Measurements from ENCODE around the gene SLC13A3.
A peak's percentile ranks its signal among the peaks of the same experiment; 100 is the strongest.

The SLC13A3 gene

GRCh38 chr20:46572790-46573189, 78.5 kb downstream of the SLC13A3 start:
- ChIA-PET CTCF (interaction anchor here (0.9 to 2.1 kb wide), 4 partner anchors 8 to 115 kb away, joined by 3 to 9 read pairs (median 3); no protein-coding TSS in a partner anchor), POLR2A (interaction anchor here (0.6 kb wide), 1 partner anchor 628 kb away, joined by 4 read pairs; no protein-coding TSS in a partner anchor)
- Histone ChIP-seq H3K4me3 (ENCODE audit: control insufficient read depth in 1 of 7, extremely low read depth in 1 of 7, insufficient read depth in 4 of 7, low read depth in 2 of 7, low read length in 6 of 7) (no peak overlapping the region), H3K9me3 (ENCODE audit: control extremely low read depth in 1 of 5, control insufficient read depth in 4 of 5, insufficient read depth in 2 of 5, low read depth in 1 of 5, low read length in 4 of 5) (no peaks in the 10 kb centered on the region), H3K4me1 (ENCODE audit: control extremely low read depth in 1 of 4, control insufficient read depth in 4 of 4, insufficient read depth in 4 of 4, low read length in 3 of 4) (peaks cover 0 to 24% (median 19%) of the 10 kb centered on the region in 4 experiments), H3K27me3 (replicated peaks in 2 of 5; ENCODE audit: control insufficient read depth in 4 of 5, insufficient read depth in 5 of 5, low read length in 4 of 5) (peaks cover 0 to 2% (median 0%) of the 10 kb centered on the region in 5 experiments), H3K36me3 (ENCODE audit: control insufficient read depth in 4 of 4, insufficient read depth in 4 of 4, low read length in 3 of 4) (no peaks in the 10 kb centered on the region), H3K27ac (ENCODE audit: insufficient read depth in 1 of 2, low read depth in 1 of 2, low read length in 2 of 2, poor library complexity in 1 of 2, severe bottlenecking in 2 of 2) (no peak overlapping the region)
- 100% methylated on average over 1 of the region's 3 CpGs for WGBS (ENCODE audit: insufficient coverage)
- DNase-seq, result no peak

DNA sequence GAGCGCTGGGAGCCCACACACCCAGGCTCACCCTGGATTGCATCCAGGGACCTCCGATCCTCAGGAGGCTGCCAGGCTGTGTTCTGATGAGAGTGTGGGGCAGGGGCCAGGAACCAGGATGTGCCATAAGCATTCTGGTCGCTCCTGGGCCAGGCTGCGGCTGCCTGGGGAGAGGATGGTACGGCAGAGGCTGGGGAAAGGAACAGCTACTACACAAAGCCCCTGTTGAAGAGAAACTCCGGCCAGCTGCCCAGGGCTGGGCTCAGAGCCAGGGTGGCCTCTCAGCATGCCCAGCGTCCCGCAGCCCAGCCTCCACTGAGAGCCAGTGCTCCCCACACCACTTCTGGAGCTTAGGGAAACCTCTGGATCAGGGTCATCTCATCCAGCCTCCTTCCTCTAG, 79.1 kb downstream of the SLC13A3 start:
- Histone ChIP-seq H3K4me1 (ENCODE audit: control extremely low read depth in 1 of 4, control insufficient read depth in 4 of 4, insufficient read depth in 4 of 4, low read length in 3 of 4) (peaks cover 0 to 25% (median 19%) of the 10 kb centered on the region in 4 experiments), H3K27ac (ENCODE audit: insufficient read depth in 1 of 2, low read depth in 1 of 2, low read length in 2 of 2, poor library complexity in 1 of 2, severe bottlenecking in 2 of 2) (no peak overlapping the region), H3K36me3 (ENCODE audit: control insufficient read depth in 4 of 4, insufficient read depth in 4 of 4, low read length in 3 of 4) (no peaks in the 10 kb centered on the region), H3K27me3 (replicated peaks in 2 of 5; ENCODE audit: control insufficient read depth in 4 of 5, insufficient read depth in 5 of 5, low read length in 4 of 5) (peaks cover 0 to 2% (median 0%) of the 10 kb centered on the region in 5 experiments), H3K4me3 (ENCODE audit: control insufficient read depth in 1 of 7, extremely low read depth in 1 of 7, insufficient read depth in 4 of 7, low read depth in 2 of 7, low read length in 6 of 7) (no peak overlapping the region), H3K9me3 (ENCODE audit: control extremely low read depth in 1 of 5, control insufficient read depth in 4 of 5, insufficient read depth in 2 of 5, low read depth in 1 of 5, low read length in 4 of 5) (no peaks in the 10 kb centered on the region)
- DNase-seq, result no peak
- WGBS (ENCODE audit: insufficient coverage), result 88% methylated on average over 8 of the region's 8 CpGs
- ChIA-PET CTCF (interaction anchor here (0.9 to 2.1 kb wide), 4 partner anchors 7 to 91 kb away, joined by 3 to 9 read pairs (median 4); no protein-coding TSS in a partner anchor), POLR2A (no interaction called here)

DNA sequence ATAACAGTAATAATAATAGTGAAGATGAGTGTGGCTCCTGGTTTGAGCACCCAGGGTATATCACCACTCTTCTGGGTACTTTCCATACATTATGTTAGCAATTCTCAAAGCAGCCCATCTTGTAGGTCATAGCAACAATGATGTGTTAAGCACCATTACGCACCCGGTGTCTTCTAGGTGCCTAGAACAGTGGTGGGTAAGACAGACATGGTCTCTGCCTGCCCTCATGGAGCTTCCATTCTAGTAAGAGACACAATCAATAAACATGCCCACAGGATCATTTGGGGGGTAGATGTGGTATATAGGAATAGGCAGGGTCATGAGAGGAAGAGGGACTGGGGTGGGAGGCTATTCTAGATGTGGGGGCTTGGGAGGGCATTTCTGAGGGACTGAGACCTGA, 79.8 kb downstream of the SLC13A3 start:
- no CpG with 5 or more reads among the region's 2 CpGs for WGBS (ENCODE audit: insufficient coverage)
- no peaks in the 10 kb centered on the region for H3K36me3 ChIP-seq (ENCODE audit: control insufficient read depth in 4 of 4, insufficient read depth in 4 of 4, low read length in 3 of 4)
- ChIA-PET POLR2A (interaction anchor here (0.6 kb wide), 1 partner anchor 61 kb away, joined by 4 read pairs; no protein-coding TSS in a partner anchor), CTCF (interaction anchor here (0.5 to 1.2 kb wide), 3 partner anchors 9 to 92 kb away, joined by 3 to 5 read pairs (median 3); no protein-coding TSS in a partner anchor)
- H3K4me1 ChIP-seq (ENCODE audit: control extremely low read depth in 1 of 4, control insufficient read depth in 4 of 4, insufficient read depth in 4 of 4, low read length in 3 of 4), result peaks cover 0 to 23% (median 18%) of the 10 kb centered on the region in 4 experiments
- H3K4me3 ChIP-seq (ENCODE audit: control insufficient read depth in 1 of 7, extremely low read depth in 1 of 7, insufficient read depth in 4 of 7, low read depth in 2 of 7, low read length in 6 of 7), result no peak overlapping the region
- H3K27ac ChIP-seq (ENCODE audit: insufficient read depth in 1 of 2, low read depth in 1 of 2, low read length in 2 of 2, poor library complexity in 1 of 2, severe bottlenecking in 2 of 2), result no peak overlapping the region
- no peaks in the 10 kb centered on the region for H3K9me3 ChIP-seq (ENCODE audit: control extremely low read depth in 1 of 5, control insufficient read depth in 4 of 5, insufficient read depth in 2 of 5, low read depth in 1 of 5, low read length in 4 of 5)
- DNase-seq, result no peak
- H3K27me3 ChIP-seq (replicated peaks in 2 of 5; ENCODE audit: control insufficient read depth in 4 of 5, insufficient read depth in 5 of 5, low read length in 4 of 5), result peaks cover 0 to 2% (median 0%) of the 10 kb centered on the region in 5 experiments

DNA sequence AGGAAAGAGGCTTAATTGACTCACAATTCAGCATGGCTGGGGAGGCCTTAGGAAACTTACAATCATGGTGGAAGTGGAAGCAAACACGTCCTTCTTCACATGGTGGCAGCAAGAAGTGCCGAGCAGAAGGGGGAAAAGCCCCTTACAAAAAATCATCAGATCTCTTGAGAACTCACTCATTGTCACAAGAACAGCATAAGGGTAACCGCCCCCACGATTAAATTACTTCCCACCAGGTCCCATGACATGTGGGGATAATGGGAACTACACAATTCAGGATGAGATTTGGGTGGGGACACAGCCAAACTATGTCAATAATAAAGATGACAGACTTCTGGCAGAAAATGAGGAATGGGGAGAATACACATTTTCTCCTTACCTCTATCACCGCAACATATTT, 80.3 kb downstream of the SLC13A3 start:
- no peak for DNase-seq
- no peak overlapping the region for H3K27ac ChIP-seq (ENCODE audit: insufficient read depth in 1 of 2, low read depth in 1 of 2, low read length in 2 of 2, poor library complexity in 1 of 2, severe bottlenecking in 2 of 2)
- CTCF ChIA-PET, result interaction anchor here (0.5 kb wide), 1 partner anchor 93 kb away, joined by 3 read pairs; no protein-coding TSS in a partner anchor
- peaks cover 0 to 2% (median 0%) of the 10 kb centered on the region in 5 experiments for H3K27me3 ChIP-seq (replicated peaks in 2 of 5; ENCODE audit: control insufficient read depth in 4 of 5, insufficient read depth in 5 of 5, low read length in 4 of 5)
- WGBS (ENCODE audit: insufficient coverage), result 80% methylated on average over 1 of the region's 5 CpGs
- no peaks in the 10 kb centered on the region for H3K9me3 ChIP-seq (ENCODE audit: control extremely low read depth in 1 of 5, control insufficient read depth in 4 of 5, insufficient read depth in 2 of 5, low read depth in 1 of 5, low read length in 4 of 5)
- no peaks in the 10 kb centered on the region for H3K36me3 ChIP-seq (ENCODE audit: control insufficient read depth in 4 of 4, insufficient read depth in 4 of 4, low read length in 3 of 4)
- H3K4me3 ChIP-seq (ENCODE audit: control insufficient read depth in 1 of 7, extremely low read depth in 1 of 7, insufficient read depth in 4 of 7, low read depth in 2 of 7, low read length in 6 of 7), result no peak overlapping the region
- POLR2A ChIA-PET, result interaction anchor here (0.6 kb wide), 1 partner anchor 62 kb away, joined by 4 read pairs; no protein-coding TSS in a partner anchor
- peaks cover 0 to 18% (median 13%) of the 10 kb centered on the region in 4 experiments for H3K4me1 ChIP-seq (ENCODE audit: control extremely low read depth in 1 of 4, control insufficient read depth in 4 of 4, insufficient read depth in 4 of 4, low read length in 3 of 4)

GRCh38 chr20:46569961-46570360, 81.3 kb downstream of the SLC13A3 start:
- H3K36me3 ChIP-seq (ENCODE audit: control insufficient read depth in 4 of 4, insufficient read depth in 4 of 4, low read length in 3 of 4), result no peaks in the 10 kb centered on the region
- ChIA-PET CTCF (no interaction called here), POLR2A (interaction anchor here (0.7 kb wide), 1 partner anchor 87 kb away, joined by 3 read pairs; no protein-coding TSS in a partner anchor)
- H3K27ac ChIP-seq (ENCODE audit: insufficient read depth in 1 of 2, low read depth in 1 of 2, low read length in 2 of 2, poor library complexity in 1 of 2, severe bottlenecking in 2 of 2), result no peak overlapping the region
- DNase-seq, result no peak
- peaks cover 0 to 11% (median 5%) of the 10 kb centered on the region in 4 experiments for H3K4me1 ChIP-seq (ENCODE audit: control extremely low read depth in 1 of 4, control insufficient read depth in 4 of 4, insufficient read depth in 4 of 4, low read length in 3 of 4)
- H3K9me3 ChIP-seq (ENCODE audit: control extremely low read depth in 1 of 5, control insufficient read depth in 4 of 5, insufficient read depth in 2 of 5, low read depth in 1 of 5, low read length in 4 of 5), result no peaks in the 10 kb centered on the region
- H3K27me3 ChIP-seq (replicated peaks in 2 of 5; ENCODE audit: control insufficient read depth in 4 of 5, insufficient read depth in 5 of 5, low read length in 4 of 5), result peaks cover 0 to 2% (median 0%) of the 10 kb centered on the region in 5 experiments
- WGBS (ENCODE audit: insufficient coverage), result 100% methylated on average over 1 of the region's 5 CpGs
- no peak overlapping the region for H3K4me3 ChIP-seq (ENCODE audit: control insufficient read depth in 1 of 7, extremely low read depth in 1 of 7, insufficient read depth in 4 of 7, low read depth in 2 of 7, low read length in 6 of 7)

- POLR2A ChIA-PET, result no interaction called here
- peak in 2 of 3 donors; percentile 57 to 59 for DNase-seq
- H3K27me3 ChIP-seq (replicated peaks in 2 of 5; ENCODE audit: control insufficient read depth in 4 of 5, insufficient read depth in 5 of 5, low read length in 4 of 5), result peaks cover 0 to 5% (median 0%) of the 10 kb centered on the region in 5 experiments
- H3K27ac ChIP-seq (ENCODE audit: insufficient read depth in 1 of 2, low read depth in 1 of 2, low read length in 2 of 2, poor library complexity in 1 of 2, severe bottlenecking in 2 of 2), result no peak overlapping the region
- CTCF ChIA-PET, result interaction anchor here (0.9 to 1.9 kb wide), 5 partner anchors 23 to 113 kb away, joined by 3 to 6 read pairs (median 3); no protein-coding TSS in a partner anchor
- H3K9me3 ChIP-seq (ENCODE audit: control extremely low read depth in 1 of 5, control insufficient read depth in 4 of 5, insufficient read depth in 2 of 5, low read depth in 1 of 5, low read length in 4 of 5), result no peaks in the 10 kb centered on the region
- H3K36me3 ChIP-seq (ENCODE audit: control insufficient read depth in 4 of 4, insufficient read depth in 4 of 4, low read length in 3 of 4), result no peaks in the 10 kb centered on the region
- peaks cover 0 to 15% (median 7%) of the 10 kb centered on the region in 4 experiments for H3K4me1 ChIP-seq (ENCODE audit: control extremely low read depth in 1 of 4, control insufficient read depth in 4 of 4, insufficient read depth in 4 of 4, low read length in 3 of 4)
- 14% methylated on average over 10 of the region's 10 CpGs for WGBS (ENCODE audit: insufficient coverage)
- H3K4me3 ChIP-seq (ENCODE audit: control insufficient read depth in 1 of 7, extremely low read depth in 1 of 7, insufficient read depth in 4 of 7, low read depth in 2 of 7, low read length in 6 of 7), result peak overlapping the region in 2 of 7 experiments; percentile 3 to 11
Measured at GRCh38 chr20:46568570-46569129, 82.6 kb downstream of the SLC13A3 start.

DNA sequence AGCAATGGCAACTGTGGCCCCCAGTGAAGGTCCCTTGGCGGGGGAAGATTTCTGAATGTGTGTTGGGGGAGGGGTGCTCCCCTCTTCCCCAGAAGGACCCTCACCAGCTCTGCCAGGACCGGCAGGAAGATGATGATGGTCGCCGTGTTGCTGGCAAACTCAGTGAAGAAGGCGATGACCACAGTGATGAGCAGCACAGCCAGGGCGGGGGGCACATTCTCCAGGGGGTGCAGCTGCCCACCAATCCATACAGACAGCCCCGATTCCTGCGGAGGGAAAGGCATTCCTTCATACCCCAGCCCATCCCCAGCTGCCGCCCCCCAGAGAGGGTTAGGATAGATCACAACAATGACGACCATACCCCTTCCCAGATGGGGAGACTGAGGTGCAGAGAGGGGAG, 85.1 kb downstream of the SLC13A3 start:
- no peak for DNase-seq
- ChIA-PET POLR2A (no interaction called here), CTCF (interaction anchor here (0.6 to 2.2 kb wide), 2 partner anchors 9 to 16 kb away, joined by 3 to 6 read pairs; partner anchors contain the start of gene OCSTAMP)
- 100% methylated on average over 7 of the region's 10 CpGs for WGBS (ENCODE audit: insufficient coverage)
- Histone ChIP-seq H3K4me1 (ENCODE audit: control extremely low read depth in 1 of 4, control insufficient read depth in 4 of 4, insufficient read depth in 4 of 4, low read length in 3 of 4) (peaks cover 0 to 26% (median 15%) of the 10 kb centered on the region in 4 experiments), H3K9me3 (ENCODE audit: control extremely low read depth in 1 of 5, control insufficient read depth in 4 of 5, insufficient read depth in 2 of 5, low read depth in 1 of 5, low read length in 4 of 5) (no peaks in the 10 kb centered on the region), H3K27me3 (replicated peaks in 2 of 5; ENCODE audit: control insufficient read depth in 4 of 5, insufficient read depth in 5 of 5, low read length in 4 of 5) (peaks cover 0 to 2% (median 0%) of the 10 kb centered on the region in 5 experiments), H3K36me3 (ENCODE audit: control insufficient read depth in 4 of 4, insufficient read depth in 4 of 4, low read length in 3 of 4) (no peaks in the 10 kb centered on the region), H3K4me3 (ENCODE audit: control insufficient read depth in 1 of 7, extremely low read depth in 1 of 7, insufficient read depth in 4 of 7, low read depth in 2 of 7, low read length in 6 of 7) (no peak overlapping the region), H3K27ac (ENCODE audit: insufficient read depth in 1 of 2, low read depth in 1 of 2, low read length in 2 of 2, poor library complexity in 1 of 2, severe bottlenecking in 2 of 2) (no peak overlapping the region)
